Central memory CD8-positive, alpha-beta T cell (primary cell): Measurements from ENCODE around the gene FAXDC2.
A peak's percentile ranks its signal among the peaks of the same experiment; 100 is the strongest.

Experiments used
- ATAC-seq: fragments of 150-1000 bp; cut with Tn5 transposase; replicated peaks from 2 replicates; pipeline ENCODE4 v1.10.0; 2022; ENCODE audit warnings: mild to moderate bottlenecking, moderate FRiP score, moderate number of reproducible peaks; ENCODE audit not compliant: poor library complexity, severe bottlenecking; ENCODE audit errors: extremely low read depth
- DNase-seq, 2 donors: peaks; one replicate each; pipeline ENCODE4 v3.0.0; 2021; ENCODE audit warnings: low spot score in 2 of 2
- H3K27ac Mint-ChIP-seq: one replicate; pipeline ENCODE4 v1.8.0; 2022; ENCODE audit warnings: low read depth, mild to moderate bottlenecking, moderate library complexity, mixed read lengths
- H3K27me3 Mint-ChIP-seq: one replicate; pipeline ENCODE4 v1.8.0; 2022; ENCODE audit warnings: mixed read lengths
- H3K36me3 Mint-ChIP-seq: one replicate; pipeline ENCODE4 v1.8.0; 2022; ENCODE audit warnings: mild to moderate bottlenecking, moderate library complexity, mixed read lengths; ENCODE audit not compliant: insufficient read depth
- H3K4me1 Mint-ChIP-seq: one replicate; pipeline ENCODE4 v1.8.0; 2022; ENCODE audit warnings: mixed read lengths
- H3K4me3 Mint-ChIP-seq: one replicate; pipeline ENCODE4 v1.8.0; 2022; ENCODE audit warnings: mild to moderate bottlenecking, moderate library complexity, mixed read lengths
- H3K9me3 Mint-ChIP-seq: one replicate; pipeline ENCODE4 v1.8.0; 2022; ENCODE audit warnings: mixed read lengths

The FAXDC2 gene

GRCh38 chr5:154816891-154817492, 33.4 kb downstream of the FAXDC2 start:
- ATAC-seq, result no peak
- Mint-ChIP-seq H3K4me3 (no peak overlapping the region), H3K27me3 (no peaks in the 10 kb centered on the region), H3K4me1 (peaks cover 61% of the 10 kb centered on the region), H3K27ac (peak overlapping the region; percentile 80), H3K36me3 (peaks cover 28% of the 10 kb centered on the region), H3K9me3 (no peaks in the 10 kb centered on the region)
- no peak for DNase-seq

GRCh38 chr5:154815684-154816247, 34.6 kb downstream of the FAXDC2 start:
- ATAC-seq (no peak), DNase-seq (no peak)
- Mint-ChIP-seq H3K4me1 (peaks cover 58% of the 10 kb centered on the region), H3K4me3 (no peak overlapping the region), H3K36me3 (peaks cover 38% of the 10 kb centered on the region), H3K9me3 (no peaks in the 10 kb centered on the region), H3K27ac (peak overlapping the region; percentile 80), H3K27me3 (no peaks in the 10 kb centered on the region)

- Mint-ChIP-seq H3K27ac (peak overlapping the region; percentile 10), H3K36me3 (peaks cover 41% of the 10 kb centered on the region), H3K4me3 (no peak overlapping the region), H3K9me3 (no peaks in the 10 kb centered on the region), H3K4me1 (peaks cover 51% of the 10 kb centered on the region), H3K27me3 (no peaks in the 10 kb centered on the region)
- no peak for DNase-seq
- ATAC-seq, result no peak
Measured at GRCh38 chr5:154815025-154815424, 35.4 kb downstream of the FAXDC2 start.

GRCh38 chr5:154813736-154814135, 36.7 kb downstream of the FAXDC2 start:
- peak overlapping the region; percentile 18 for H3K27ac Mint-ChIP-seq
- peak overlapping the region; percentile 35 for H3K4me3 Mint-ChIP-seq
- peaks cover 41% of the 10 kb centered on the region for H3K4me1 Mint-ChIP-seq
- ATAC-seq, result peak; percentile 96
- peaks cover 49% of the 10 kb centered on the region for H3K36me3 Mint-ChIP-seq
- H3K27me3 Mint-ChIP-seq, result no peaks in the 10 kb centered on the region
- DNase-seq, result peak; percentile 28 to 59
- H3K9me3 Mint-ChIP-seq, result no peaks in the 10 kb centered on the region

- H3K27ac Mint-ChIP-seq, result peak overlapping the region; percentile 18
- no peaks in the 10 kb centered on the region for H3K9me3 Mint-ChIP-seq
- peaks cover 38% of the 10 kb centered on the region for H3K4me1 Mint-ChIP-seq
- ATAC-seq, result no peak
- H3K27me3 Mint-ChIP-seq, result no peaks in the 10 kb centered on the region
- peak overlapping the region; percentile 16 for H3K4me3 Mint-ChIP-seq
- peaks cover 55% of the 10 kb centered on the region for H3K36me3 Mint-ChIP-seq
- no peak for DNase-seq
Measured at GRCh38 chr5:154813158-154813557, 37.2 kb downstream of the FAXDC2 start.

- peaks cover 38% of the 10 kb centered on the region for H3K4me1 Mint-ChIP-seq
- DNase-seq, result peak; percentile 33 to 38
- peak overlapping the region; percentile 18 for H3K27ac Mint-ChIP-seq
- ATAC-seq, result peak; percentile 44
- H3K27me3 Mint-ChIP-seq, result no peaks in the 10 kb centered on the region
- H3K9me3 Mint-ChIP-seq, result no peaks in the 10 kb centered on the region
- no peak overlapping the region for H3K4me3 Mint-ChIP-seq
- H3K36me3 Mint-ChIP-seq, result peaks cover 60% of the 10 kb centered on the region
Measured at GRCh38 chr5:154811653-154812465, 38.5 kb downstream of the FAXDC2 start.

- Mint-ChIP-seq H3K4me3 (no peak overlapping the region), H3K4me1 (peaks cover 34% of the 10 kb centered on the region), H3K27ac (no peak overlapping the region), H3K27me3 (no peaks in the 10 kb centered on the region), H3K36me3 (peaks cover 60% of the 10 kb centered on the region), H3K9me3 (no peaks in the 10 kb centered on the region)
- DNase-seq (no peak), ATAC-seq (no peak)
Measured at GRCh38 chr5:154811239-154811638, 39.2 kb downstream of the FAXDC2 start.

- peaks cover 71% of the 10 kb centered on the region for H3K36me3 Mint-ChIP-seq
- no peak for DNase-seq
- peaks cover 5% of the 10 kb centered on the region for H3K4me1 Mint-ChIP-seq
- H3K27ac Mint-ChIP-seq, result no peak overlapping the region
- H3K27me3 Mint-ChIP-seq, result no peaks in the 10 kb centered on the region
- H3K4me3 Mint-ChIP-seq, result no peak overlapping the region
- no peaks in the 10 kb centered on the region for H3K9me3 Mint-ChIP-seq
- no peak for ATAC-seq
Measured at GRCh38 chr5:154806176-154806575, 44.2 kb downstream of the FAXDC2 start.

GRCh38 chr5:154802050-154802449, 48.4 kb downstream of the FAXDC2 start:
- H3K27me3 Mint-ChIP-seq, result no peaks in the 10 kb centered on the region
- no peak for ATAC-seq
- no peak for DNase-seq
- no peak overlapping the region for H3K4me3 Mint-ChIP-seq
- H3K9me3 Mint-ChIP-seq, result no peaks in the 10 kb centered on the region
- H3K4me1 Mint-ChIP-seq, result peaks cover 5% of the 10 kb centered on the region
- H3K27ac Mint-ChIP-seq, result peak overlapping the region; percentile 81
- H3K36me3 Mint-ChIP-seq, result peaks cover 74% of the 10 kb centered on the region

GRCh38 chr5:154801083-154801482, 49.3 kb downstream of the FAXDC2 start:
- no peak overlapping the region for H3K4me3 Mint-ChIP-seq
- ATAC-seq (no peak), DNase-seq (no peak)
- peaks cover 76% of the 10 kb centered on the region for H3K36me3 Mint-ChIP-seq
- H3K27me3 Mint-ChIP-seq, result no peaks in the 10 kb centered on the region
- peaks cover 5% of the 10 kb centered on the region for H3K4me1 Mint-ChIP-seq
- no peaks in the 10 kb centered on the region for H3K9me3 Mint-ChIP-seq
- H3K27ac Mint-ChIP-seq, result peak overlapping the region; percentile 58

- H3K9me3 Mint-ChIP-seq, result no peaks in the 10 kb centered on the region
- peaks cover 75% of the 10 kb centered on the region for H3K36me3 Mint-ChIP-seq
- no peaks in the 10 kb centered on the region for H3K27me3 Mint-ChIP-seq
Measured at GRCh38 chr5:154800582-154800981, 49.8 kb downstream of the FAXDC2 start.

GRCh38 chr5:154797762-154798161, 52.6 kb downstream of the FAXDC2 start:
- no peak for DNase-seq

More at GRCh38 chr5:154800582-154800981, 49.8 kb downstream of the FAXDC2 start:
- H3K4me3 Mint-ChIP-seq, result no peak overlapping the region
- ATAC-seq (no peak), DNase-seq (no peak)
- H3K27ac Mint-ChIP-seq, result peak overlapping the region; percentile 58
- H3K4me1 Mint-ChIP-seq, result peaks cover 5% of the 10 kb centered on the region

GRCh38 chr5:154795235-154795596, 55.2 kb downstream of the FAXDC2 start:
- H3K27me3 Mint-ChIP-seq, result no peaks in the 10 kb centered on the region
- no peak for ATAC-seq
- H3K4me3 Mint-ChIP-seq, result no peak overlapping the region
- peaks cover 7% of the 10 kb centered on the region for H3K4me1 Mint-ChIP-seq
- no peaks in the 10 kb centered on the region for H3K9me3 Mint-ChIP-seq
- no peak overlapping the region for H3K27ac Mint-ChIP-seq
- H3K36me3 Mint-ChIP-seq, result peaks cover 60% of the 10 kb centered on the region
- DNase-seq, result no peak

More at GRCh38 chr5:154797762-154798161, 52.6 kb downstream of the FAXDC2 start:
- no peak overlapping the region for H3K4me3 Mint-ChIP-seq
- no peak overlapping the region for H3K27ac Mint-ChIP-seq
- peaks cover 7% of the 10 kb centered on the region for H3K4me1 Mint-ChIP-seq
- ATAC-seq, result no peak
- H3K9me3 Mint-ChIP-seq, result no peaks in the 10 kb centered on the region
- peaks cover 64% of the 10 kb centered on the region for H3K36me3 Mint-ChIP-seq
- no peaks in the 10 kb centered on the region for H3K27me3 Mint-ChIP-seq
